Stomach smooth muscle (tissue), 2 donors: Measurements from ENCODE around the gene FOXK1.

Experiments used
- H3K27ac ChIP-seq: one replicate; pipeline ENCODE4 v1.7.0; 2013; ENCODE audit warnings: mild to moderate bottlenecking, low read length, inconsistent platforms
- H3K27me3 ChIP-seq, 2 donors: one replicate each; pipeline ENCODE4 v1.7.0; 2013; ENCODE audit warnings: low read length in 2 of 2; ENCODE audit not compliant: insufficient read depth in 2 of 2, control insufficient read depth in 1 of 2
- H3K36me3 ChIP-seq, 2 donors: one replicate each; pipeline ENCODE4 v1.7.0; 2013; ENCODE audit warnings: low read length in 2 of 2; ENCODE audit not compliant: control insufficient read depth in 2 of 2, insufficient read depth in 2 of 2
- H3K4me1 ChIP-seq: one replicate; pipeline ENCODE4 v1.7.0; 2013; ENCODE audit warnings: low read length; ENCODE audit not compliant: control insufficient read depth, insufficient read depth
- H3K4me3 ChIP-seq, 2 donors: one replicate each; pipeline ENCODE4 v1.7.0; 2013; ENCODE audit warnings: low read length in 2 of 2
- H3K9ac ChIP-seq, 2 donors: one replicate each; pipeline ENCODE4 v1.7.0; 2013; ENCODE audit warnings: low read length in 2 of 2, mild to moderate bottlenecking in 1 of 2
- H3K9me3 ChIP-seq, 2 donors: one replicate each; pipeline ENCODE4 v1.7.0; 2013; ENCODE audit warnings: low read length in 2 of 2; ENCODE audit not compliant: control insufficient read depth in 2 of 2
- donor health status: healthy.
- donor health status: Pancreatic carcinoma.

FOXK1 gene

GRCh38 chr7:4747013-4747412 lies 64.9 kb downstream of the FOXK1 start:
- Histone ChIP-seq H3K9me3 (no peaks in the 10 kb centered on the region), H3K4me3 (no peak overlapping the region), H3K36me3 (peaks cover 11 to 15% of the 10 kb centered on the region in 2 donors), H3K27ac (peak overlapping the region; percentile 95), H3K4me1 (peaks cover 38% of the 10 kb centered on the region), H3K27me3 (no peaks in the 10 kb centered on the region), H3K9ac (peak overlapping the region in 1 of 2 donors; percentile 69)

GRCh38 chr7:4747746-4748145 lies 65.7 kb downstream of the FOXK1 start:
- peaks cover 4 to 8% of the 10 kb centered on the region in 2 donors for H3K36me3 ChIP-seq
- H3K4me3 ChIP-seq = no peak overlapping the region
- H3K4me1 ChIP-seq = peaks cover 38% of the 10 kb centered on the region
- H3K9me3 ChIP-seq = no peaks in the 10 kb centered on the region
- peak overlapping the region; percentile 95 for H3K27ac ChIP-seq
- no peak overlapping the region for H3K9ac ChIP-seq
- H3K27me3 ChIP-seq = no peaks in the 10 kb centered on the region

GRCh38 chr7:4748231-4748681 lies 66.2 kb downstream of the FOXK1 start:
- peaks cover 0 to 6% of the 10 kb centered on the region in 2 donors for H3K36me3 ChIP-seq
- H3K4me3 ChIP-seq = no peak overlapping the region
- H3K27ac ChIP-seq = peak overlapping the region; percentile 95
- H3K9ac ChIP-seq = peak overlapping the region in 1 of 2 donors; percentile 36
- H3K4me1 ChIP-seq = peaks cover 41% of the 10 kb centered on the region
- no peaks in the 10 kb centered on the region for H3K9me3 ChIP-seq
- H3K27me3 ChIP-seq = no peaks in the 10 kb centered on the region

GRCh38 chr7:4749363-4749762 lies 67.3 kb downstream of the FOXK1 start:
- Histone ChIP-seq H3K4me3 (no peak overlapping the region), H3K9ac (no peak overlapping the region), H3K4me1 (peaks cover 46% of the 10 kb centered on the region), H3K27me3 (no peaks in the 10 kb centered on the region), H3K27ac (peak overlapping the region; percentile 55), H3K36me3 (peaks cover 0 to 4% of the 10 kb centered on the region in 2 donors), H3K9me3 (no peaks in the 10 kb centered on the region)

GRCh38 chr7:4749798-4750197 lies 67.7 kb downstream of the FOXK1 start:
- peak overlapping the region; percentile 55 for H3K27ac ChIP-seq
- H3K9ac ChIP-seq = no peak overlapping the region
- no peak overlapping the region for H3K4me3 ChIP-seq
- no peaks in the 10 kb centered on the region for H3K27me3 ChIP-seq
- peaks cover 41% of the 10 kb centered on the region for H3K4me1 ChIP-seq
- H3K36me3 ChIP-seq = peaks cover under 1 to 9% of the 10 kb centered on the region in 2 donors
- no peaks in the 10 kb centered on the region for H3K9me3 ChIP-seq

- peak overlapping the region; percentile 11 for H3K27ac ChIP-seq
- H3K4me3 ChIP-seq = no peak overlapping the region
- H3K4me1 ChIP-seq = peaks cover 30% of the 10 kb centered on the region
- H3K27me3 ChIP-seq = no peaks in the 10 kb centered on the region
- no peak overlapping the region for H3K9ac ChIP-seq
- peaks cover 7 to 18% of the 10 kb centered on the region in 2 donors for H3K36me3 ChIP-seq
- H3K9me3 ChIP-seq = no peaks in the 10 kb centered on the region
Measured at GRCh38 chr7:4751398-4751947, 69.4 kb downstream of the FOXK1 start.

GRCh38 chr7:4753598-4754432 lies 71.7 kb downstream of the FOXK1 start:
- Histone ChIP-seq H3K36me3 (peaks cover 11 to 28% of the 10 kb centered on the region in 2 donors), H3K4me3 (no peak overlapping the region), H3K4me1 (peaks cover 19% of the 10 kb centered on the region), H3K9me3 (no peaks in the 10 kb centered on the region), H3K9ac (peak overlapping the region in 1 of 2 donors; percentile 24), H3K27ac (peak overlapping the region; percentile 46), H3K27me3 (no peaks in the 10 kb centered on the region)

- H3K9me3 ChIP-seq = no peaks in the 10 kb centered on the region
- no peaks in the 10 kb centered on the region for H3K27me3 ChIP-seq
- no peak overlapping the region for H3K9ac ChIP-seq
- H3K36me3 ChIP-seq = peaks cover 11 to 34% of the 10 kb centered on the region in 2 donors
- H3K4me3 ChIP-seq = no peak overlapping the region
- peaks cover 17% of the 10 kb centered on the region for H3K4me1 ChIP-seq
- H3K27ac ChIP-seq = no peak overlapping the region
Measured at GRCh38 chr7:4754433-4755010, 72.4 kb downstream of the FOXK1 start.

- Histone ChIP-seq H3K9ac (no peak overlapping the region), H3K36me3 (peaks cover 11 to 38% of the 10 kb centered on the region in 2 donors), H3K27me3 (no peaks in the 10 kb centered on the region), H3K27ac (no peak overlapping the region), H3K4me3 (no peak overlapping the region), H3K4me1 (peaks cover 13% of the 10 kb centered on the region), H3K9me3 (no peaks in the 10 kb centered on the region)
Measured at GRCh38 chr7:4755045-4755444, 73.0 kb downstream of the FOXK1 start.

- Histone ChIP-seq H3K9me3 (no peaks in the 10 kb centered on the region), H3K27me3 (no peaks in the 10 kb centered on the region), H3K27ac (no peak overlapping the region), H3K4me3 (no peak overlapping the region), H3K4me1 (peaks cover 11% of the 10 kb centered on the region), H3K9ac (no peak overlapping the region), H3K36me3 (peaks cover 24 to 57% of the 10 kb centered on the region in 2 donors)
Measured at GRCh38 chr7:4758111-4758510, 76.0 kb downstream of the FOXK1 start.
